GM21786 (cell line): Measurements from ENCODE around the gene TPP1.

ENCODE experiments used
- ATAC-seq: cut with Tn5 transposase; IDR thresholded peaks from one replicate; pipeline ENCODE4 v1.9.1; 2021; ENCODE audit not compliant: unreplicated experiment

TPP1 gene

GRCh38 chr11:6619004-6619745 lies at the start of gene TPP1:
Gene TPP1 (minus strand): TSS chr11:6619422. CDS start chr11:6619400, 22 bp downstream.
- peak; percentile 99 for ATAC-seq

- ATAC-seq = peak; percentile 76
Measured at GRCh38 chr11:6667733-6668374, 48.6 kb upstream of the TPP1 start.

- ATAC-seq = no peak
Measured at GRCh38 chr11:6666302-6667183, 47.3 kb upstream of the TPP1 start.

GRCh38 chr11:6664551-6664950 lies 45.3 kb upstream of the TPP1 start:
- no peak for ATAC-seq

GRCh38 chr11:6663794-6664469 lies 44.7 kb upstream of the TPP1 start:
- no peak for ATAC-seq

GRCh38 chr11:6660712-6661111 lies 41.5 kb upstream of the TPP1 start:
- ATAC-seq = peak; percentile 69

GRCh38 chr11:6658647-6659046 lies 39.4 kb upstream of the TPP1 start:
- no peak for ATAC-seq

GRCh38 chr11:6657346-6657745 lies 38.1 kb upstream of the TPP1 start:
- ATAC-seq = no peak

GRCh38 chr11:6656936-6657335 lies 37.7 kb upstream of the TPP1 start:
- no peak for ATAC-seq

- no peak for ATAC-seq
Measured at GRCh38 chr11:6656584-6656915, 37.3 kb upstream of the TPP1 start.

GRCh38 chr11:6655790-6656583 lies 36.8 kb upstream of the TPP1 start, which contains the start of gene DCHS1:
Gene DCHS1 (minus strand): TSS chr11:6655809. CDS start chr11:6641613, 14,196 bp downstream.
- ATAC-seq = no peak

- ATAC-seq = no peak
Measured at GRCh38 chr11:6655020-6655789, 36.0 kb upstream of the TPP1 start.

- ATAC-seq = no peak
Measured at GRCh38 chr11:6654281-6655019, 35.2 kb upstream of the TPP1 start.

GRCh38 chr11:6653656-6654055 lies 34.4 kb upstream of the TPP1 start:
- ATAC-seq = no peak

GRCh38 chr11:6653097-6653496 lies 33.9 kb upstream of the TPP1 start:
- ATAC-seq = no peak

GRCh38 chr11:6652182-6652581 lies 33.0 kb upstream of the TPP1 start:
- ATAC-seq = no peak

GRCh38 chr11:6650980-6651379 lies 31.8 kb upstream of the TPP1 start:
- ATAC-seq = no peak

GRCh38 chr11:6650104-6650503 lies 30.9 kb upstream of the TPP1 start:
- ATAC-seq = no peak

GRCh38 chr11:6648501-6648900 lies 29.3 kb upstream of the TPP1 start:
- no peak for ATAC-seq
